PC-3 (cell line): ENCODE results near the gene USP19.

Experiments used
- EZH2phosphoT487 ChIP-seq: fragments of 300-600 bp; sonication (generic); IDR thresholded peaks from 2 replicates; pipeline ENCODE4 v1.6.1; 2018; ENCODE audit warnings: mild to moderate bottlenecking, antibody characterized with exemption, low read length, borderline replicate concordance
- TF ChIP-seq, protein P1 (sequence below): fragments of 300-600 bp; sonication (generic); conservative IDR thresholded peaks from 2 replicates; pipeline ENCODE4 v1.5.1; 2017; ENCODE audit warnings: antibody characterized with exemption, low read depth, mild to moderate bottlenecking, low read length

DNA sequence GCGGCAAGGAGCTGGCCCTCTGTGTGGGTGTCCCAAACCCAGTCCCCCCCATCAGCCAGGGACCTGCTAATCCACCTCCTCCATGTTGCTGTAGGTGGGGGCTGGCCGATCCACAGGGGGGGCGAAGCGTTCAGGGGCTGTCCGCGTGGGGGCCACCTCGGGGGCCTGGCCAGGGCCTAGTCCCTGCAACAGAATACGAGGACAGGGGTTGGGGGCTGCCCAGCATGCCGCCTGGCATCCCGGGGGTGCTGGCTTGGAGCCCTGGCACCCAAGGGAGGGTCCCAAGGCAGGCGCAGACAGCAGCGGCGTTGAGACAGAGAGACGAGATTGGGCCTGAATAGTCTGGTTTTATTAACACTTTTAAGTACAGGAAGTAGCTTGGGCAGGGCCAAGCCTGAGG lies 12.3 kb downstream of the USP19 start:
- TF ChIP-seq, protein P1, sequence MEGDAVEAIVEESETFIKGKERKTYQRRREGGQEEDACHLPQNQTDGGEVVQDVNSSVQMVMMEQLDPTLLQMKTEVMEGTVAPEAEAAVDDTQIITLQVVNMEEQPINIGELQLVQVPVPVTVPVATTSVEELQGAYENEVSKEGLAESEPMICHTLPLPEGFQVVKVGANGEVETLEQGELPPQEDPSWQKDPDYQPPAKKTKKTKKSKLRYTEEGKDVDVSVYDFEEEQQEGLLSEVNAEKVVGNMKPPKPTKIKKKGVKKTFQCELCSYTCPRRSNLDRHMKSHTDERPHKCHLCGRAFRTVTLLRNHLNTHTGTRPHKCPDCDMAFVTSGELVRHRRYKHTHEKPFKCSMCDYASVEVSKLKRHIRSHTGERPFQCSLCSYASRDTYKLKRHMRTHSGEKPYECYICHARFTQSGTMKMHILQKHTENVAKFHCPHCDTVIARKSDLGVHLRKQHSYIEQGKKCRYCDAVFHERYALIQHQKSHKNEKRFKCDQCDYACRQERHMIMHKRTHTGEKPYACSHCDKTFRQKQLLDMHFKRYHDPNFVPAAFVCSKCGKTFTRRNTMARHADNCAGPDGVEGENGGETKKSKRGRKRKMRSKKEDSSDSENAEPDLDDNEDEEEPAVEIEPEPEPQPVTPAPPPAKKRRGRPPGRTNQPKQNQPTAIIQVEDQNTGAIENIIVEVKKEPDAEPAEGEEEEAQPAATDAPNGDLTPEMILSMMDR = no peak
- no peak for TF ChIP-seq EZH2phosphoT487
